Panc1 (cell line): Measurements from ENCODE around the gene MS4A18. TPM values are rescaled to one million over a fixed set of nuclear protein-coding genes. Genes with fewer than 3 reads are reported as not detected.
A peak's percentile ranks its signal among the peaks of the same experiment; 100 is the strongest.
"Not testable (repeated sequence)": the region's sequence is repeated elsewhere in the genome, so short reads cannot be mapped to it uniquely, and the experiment has no call there.

ENCODE experiments used
- ATAC-seq: fragments of 200-7000 bp; cut with Tn5 transposase; 2 replicates; pipeline ENCODE4 v1.9.1; 2020; ENCODE audit warnings: mild to moderate bottlenecking, moderate library complexity
- BruUV-seq: library from RNA; stranded (reverse); fragments of 400-500 nt; replicated peaks from 2 replicates; lab custom pipeline; 2021; lab: Mats Ljungman, UMichigan
- CTCF ChIA-PET: fragments of 300-600 bp; sonication (Branson Sonifier 250); formaldehyde crosslinking; loops from one replicate; lab custom pipeline; 2022; ENCODE audit warnings: antibody characterized with exemption; lab: Charles Lee
- POLR2A ChIA-PET: fragments of 300-600 bp; sonication (Branson Sonifier 250); formaldehyde crosslinking; loops from one replicate; lab custom pipeline; 2022; ENCODE audit warnings: antibody characterized with exemption; lab: Charles Lee
- DNase-seq: peaks from one replicate; pipeline ENCODE4 v3.0.0-alpha.2; 2010; ENCODE audit warnings: low read depth, low spot score
- H3K27ac ChIP-seq: 2 replicates; pipeline ENCODE4 v1.5.1; 2011; ENCODE audit warnings: mild to moderate bottlenecking, low read length, inconsistent platforms
- H3K27me3 ChIP-seq: fragments of 200-500 bp; sonication (Bioruptor generic); 2 replicates; pipeline ENCODE4 v1.6.0; 2014; ENCODE audit warnings: low read length, inconsistent platforms; ENCODE audit not compliant: control insufficient read depth, insufficient read depth
- H3K36me3 ChIP-seq: fragments of 200-500 bp; sonication (Bioruptor generic); 2 replicates; pipeline ENCODE4 v1.5.1; 2014; ENCODE audit warnings: inconsistent platforms, mild to moderate bottlenecking, low read length, moderate library complexity; ENCODE audit not compliant: control insufficient read depth, insufficient read depth
- H3K4me1 ChIP-seq: 2 replicates; pipeline ENCODE4 v1.5.1; 2011; ENCODE audit warnings: inconsistent platforms, mild to moderate bottlenecking, low read length, moderate library complexity; ENCODE audit not compliant: control insufficient read depth, insufficient read depth
- H3K4me3 ChIP-seq, 2 experiments: 2 replicates each; pipeline ENCODE4 v1.5.1; 2011 to 2012; ENCODE audit warnings: low read depth in 2 of 2, low read length in 2 of 2, mild to moderate bottlenecking in 2 of 2, inconsistent platforms in 1 of 2, moderate library complexity in 1 of 2
- H3K9me3 ChIP-seq: fragments of 200-500 bp; sonication (Bioruptor generic); 2 replicates; pipeline ENCODE4 v1.5.1; 2014; ENCODE audit warnings: low read depth, mild to moderate bottlenecking, inconsistent platforms, low read length, moderate library complexity; ENCODE audit not compliant: control insufficient read depth, insufficient read depth
- POLR2AphosphoS5 ChIP-seq: IDR thresholded peaks from 2 replicates; pipeline ENCODE4 v1.6.1; 2012; ENCODE audit warnings: mild to moderate bottlenecking, low read depth, low read length, moderate library complexity
- SIN3A ChIP-seq: IDR thresholded peaks from 2 replicates; pipeline ENCODE4 v1.6.1; 2012; ENCODE audit warnings: low read depth, mild to moderate bottlenecking, low read length, moderate library complexity, borderline replicate concordance; ENCODE audit not compliant: insufficient read depth
- TCF7L2 ChIP-seq: IDR thresholded peaks from 2 replicates; pipeline ENCODE4 v1.6.1; 2011; ENCODE audit warnings: mild to moderate bottlenecking, low read depth, low read length, inconsistent platforms
- in situ Hi-C: cut with HindIII; loops from 2 replicates; pipeline ENCODE4 v1.10.0; 2016; ENCODE audit warnings: low sequenced_read_pairs, low pct_unique_long_range_greater_than_20kb
- intact Hi-C: fragments of 100-400 bp; cut with micrococcal nuclease; formaldehyde crosslinking; loops from one replicate; pipeline ENCODE4 v1.10.0; 2022; ENCODE audit not compliant: unreplicated experiment
- total RNA-seq: library from RNA; stranded (reverse); gene quantifications from one replicate; pipeline ENCODE4 v1.2.1, GENCODE V29; 2021; ENCODE audit not compliant: unreplicated experiment
- TF ChIP-seq, protein P1 (sequence below): fragments of 450-650 bp; IDR thresholded peaks from 2 replicates; pipeline ENCODE4 v1.5.1; 2017; ENCODE audit warnings: mild to moderate bottlenecking
- TF ChIP-seq, protein P2 (sequence below), 2 experiments: IDR thresholded peaks; 2 replicates each; pipeline ENCODE4 v1.6.1; 2011 to 2012; ENCODE audit warnings: low read depth in 2 of 2, control low read depth in 1 of 2, low read length in 1 of 2, mild to moderate bottlenecking in 1 of 2, moderate library complexity in 1 of 2; ENCODE audit not compliant: insufficient read depth in 1 of 2

MS4A18 gene
- total RNA-seq, 1 experiment from 2014 or later = not detected

DNA sequence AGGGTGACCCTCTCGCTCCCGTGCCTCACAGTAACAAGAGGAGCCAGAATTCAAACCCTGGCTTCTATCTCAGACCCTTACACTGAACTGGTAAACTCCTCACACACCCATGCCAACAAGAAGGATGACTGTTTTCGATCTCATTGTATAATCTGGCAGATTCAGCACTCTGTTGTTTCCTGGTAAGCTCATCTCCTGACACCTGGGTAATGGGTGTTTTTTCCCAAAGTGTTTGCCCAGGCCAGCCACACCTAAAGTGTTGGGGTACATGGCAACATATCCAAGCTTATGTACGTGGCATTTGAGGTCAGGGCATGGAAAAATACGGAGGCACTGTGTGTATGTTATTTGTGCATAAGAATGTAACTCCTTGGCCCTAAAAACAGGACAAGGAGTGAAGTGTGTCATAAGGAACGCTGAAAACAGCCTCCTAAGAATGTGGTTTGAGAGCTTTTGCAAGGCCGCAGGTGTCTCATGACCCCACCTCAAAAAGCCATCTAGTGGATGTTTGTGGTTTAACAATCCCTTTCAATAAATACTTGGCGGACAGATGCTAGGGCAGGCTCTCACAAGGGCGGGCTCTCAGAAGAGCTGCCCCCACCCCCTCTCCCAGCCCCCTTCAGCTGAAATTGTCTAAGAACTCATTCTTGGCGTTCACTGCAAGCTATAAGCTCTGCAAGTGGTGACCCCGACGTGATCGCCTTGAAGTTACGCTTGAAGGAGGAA, 31.9 kb downstream of the MS4A18 start, which contains the start of gene MS4A15:
TSS of gene MS4A15 (plus strand) at position 561 of the 726 bp plus-strand sequence. CDS start 6,867 bp downstream, outside the sequence.
- no peaks in the 10 kb centered on the region for H3K36me3 ChIP-seq
- CTCF ChIA-PET = interaction anchor here (0.7 to 1.2 kb wide), 2 partner anchors 99 to 1605 kb away, joined by 3 to 4 read pairs; no protein-coding TSS in a partner anchor
- ATAC-seq (peak; percentile 82), DNase-seq (no peak)
- TF ChIP-seq, protein P1, sequence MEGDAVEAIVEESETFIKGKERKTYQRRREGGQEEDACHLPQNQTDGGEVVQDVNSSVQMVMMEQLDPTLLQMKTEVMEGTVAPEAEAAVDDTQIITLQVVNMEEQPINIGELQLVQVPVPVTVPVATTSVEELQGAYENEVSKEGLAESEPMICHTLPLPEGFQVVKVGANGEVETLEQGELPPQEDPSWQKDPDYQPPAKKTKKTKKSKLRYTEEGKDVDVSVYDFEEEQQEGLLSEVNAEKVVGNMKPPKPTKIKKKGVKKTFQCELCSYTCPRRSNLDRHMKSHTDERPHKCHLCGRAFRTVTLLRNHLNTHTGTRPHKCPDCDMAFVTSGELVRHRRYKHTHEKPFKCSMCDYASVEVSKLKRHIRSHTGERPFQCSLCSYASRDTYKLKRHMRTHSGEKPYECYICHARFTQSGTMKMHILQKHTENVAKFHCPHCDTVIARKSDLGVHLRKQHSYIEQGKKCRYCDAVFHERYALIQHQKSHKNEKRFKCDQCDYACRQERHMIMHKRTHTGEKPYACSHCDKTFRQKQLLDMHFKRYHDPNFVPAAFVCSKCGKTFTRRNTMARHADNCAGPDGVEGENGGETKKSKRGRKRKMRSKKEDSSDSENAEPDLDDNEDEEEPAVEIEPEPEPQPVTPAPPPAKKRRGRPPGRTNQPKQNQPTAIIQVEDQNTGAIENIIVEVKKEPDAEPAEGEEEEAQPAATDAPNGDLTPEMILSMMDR = peak; percentile 80
- no peak for TF ChIP-seq POLR2AphosphoS5
- no peak for TF ChIP-seq TCF7L2
- TF ChIP-seq SIN3A = no peak
- TF ChIP-seq, protein P2, sequence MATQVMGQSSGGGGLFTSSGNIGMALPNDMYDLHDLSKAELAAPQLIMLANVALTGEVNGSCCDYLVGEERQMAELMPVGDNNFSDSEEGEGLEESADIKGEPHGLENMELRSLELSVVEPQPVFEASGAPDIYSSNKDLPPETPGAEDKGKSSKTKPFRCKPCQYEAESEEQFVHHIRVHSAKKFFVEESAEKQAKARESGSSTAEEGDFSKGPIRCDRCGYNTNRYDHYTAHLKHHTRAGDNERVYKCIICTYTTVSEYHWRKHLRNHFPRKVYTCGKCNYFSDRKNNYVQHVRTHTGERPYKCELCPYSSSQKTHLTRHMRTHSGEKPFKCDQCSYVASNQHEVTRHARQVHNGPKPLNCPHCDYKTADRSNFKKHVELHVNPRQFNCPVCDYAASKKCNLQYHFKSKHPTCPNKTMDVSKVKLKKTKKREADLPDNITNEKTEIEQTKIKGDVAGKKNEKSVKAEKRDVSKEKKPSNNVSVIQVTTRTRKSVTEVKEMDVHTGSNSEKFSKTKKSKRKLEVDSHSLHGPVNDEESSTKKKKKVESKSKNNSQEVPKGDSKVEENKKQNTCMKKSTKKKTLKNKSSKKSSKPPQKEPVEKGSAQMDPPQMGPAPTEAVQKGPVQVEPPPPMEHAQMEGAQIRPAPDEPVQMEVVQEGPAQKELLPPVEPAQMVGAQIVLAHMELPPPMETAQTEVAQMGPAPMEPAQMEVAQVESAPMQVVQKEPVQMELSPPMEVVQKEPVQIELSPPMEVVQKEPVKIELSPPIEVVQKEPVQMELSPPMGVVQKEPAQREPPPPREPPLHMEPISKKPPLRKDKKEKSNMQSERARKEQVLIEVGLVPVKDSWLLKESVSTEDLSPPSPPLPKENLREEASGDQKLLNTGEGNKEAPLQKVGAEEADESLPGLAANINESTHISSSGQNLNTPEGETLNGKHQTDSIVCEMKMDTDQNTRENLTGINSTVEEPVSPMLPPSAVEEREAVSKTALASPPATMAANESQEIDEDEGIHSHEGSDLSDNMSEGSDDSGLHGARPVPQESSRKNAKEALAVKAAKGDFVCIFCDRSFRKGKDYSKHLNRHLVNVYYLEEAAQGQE (IDR thresholded peaks at IDR 0.05; ENCODE audit: insufficient read depth in 1 of 2, low read depth in 2 of 2, low read length in 1 of 2) = no peak
- no peak within 1 kb of the TSS for H3K27ac ChIP-seq
- in situ Hi-C loops = no loop called here
- H3K9me3 ChIP-seq = no peaks in the 10 kb centered on the region
- intact Hi-C loops = loop anchor here (10.0 kb wide), 1 partner anchor 492 kb away; no protein-coding TSS in a partner anchor
- BruUV-seq = no TSS peak
- POLR2A ChIA-PET = no interaction called here
- H3K27me3 ChIP-seq = peaks cover 15% of the 10 kb centered on the region
- no peaks in the 10 kb centered on the region for H3K4me1 ChIP-seq
- no peak within 1 kb of the TSS for H3K4me3 ChIP-seq

DNA sequence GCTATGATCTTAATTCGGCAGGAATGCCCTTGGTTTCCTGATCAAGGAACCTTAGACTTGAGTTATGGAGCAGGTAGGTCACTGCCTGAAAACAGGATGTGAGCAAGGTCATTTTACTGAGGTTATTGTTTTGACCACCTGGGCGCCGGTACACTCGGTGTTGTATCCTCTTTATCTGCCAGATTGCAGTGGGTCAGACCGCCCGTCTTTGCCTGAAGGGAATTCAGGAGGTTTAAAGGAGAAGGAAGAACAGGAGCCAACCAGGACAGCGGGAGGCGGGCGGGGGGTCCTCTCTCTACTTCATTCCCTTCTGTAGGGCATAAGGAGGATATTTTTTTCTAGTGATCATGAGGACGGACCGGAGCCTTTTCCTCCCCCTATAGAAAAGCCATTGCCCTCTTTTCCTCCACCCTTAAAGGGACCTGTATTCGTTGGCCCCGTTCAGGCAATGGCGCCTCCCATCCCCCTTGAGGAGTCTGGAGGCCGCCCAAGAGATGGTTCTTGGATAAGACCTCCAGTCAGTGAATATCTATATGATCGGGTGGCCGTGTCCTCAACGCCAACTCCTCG, 32.8 kb downstream of the MS4A18 start:
- no peaks in the 10 kb centered on the region for H3K36me3 ChIP-seq
- ATAC-seq (no peak), DNase-seq (no peak)
- H3K9me3 ChIP-seq = no peaks in the 10 kb centered on the region
- intact Hi-C loops = loop anchor here (10.0 kb wide), 1 partner anchor 493 kb away; no protein-coding TSS in a partner anchor
- H3K27ac ChIP-seq = no peak overlapping the region
- H3K4me3 ChIP-seq = no peak overlapping the region
- no TSS peak for BruUV-seq
- TF ChIP-seq POLR2AphosphoS5 = no peak
- no peak for TF ChIP-seq SIN3A
- no peak for TF ChIP-seq TCF7L2
- TF ChIP-seq, protein P2 (IDR thresholded peaks at IDR 0.05; ENCODE audit: insufficient read depth in 1 of 2, low read depth in 2 of 2, low read length in 1 of 2) = no peak
- TF ChIP-seq, protein P1 = no peak
- H3K27me3 ChIP-seq = peaks cover 18% of the 10 kb centered on the region
- ChIA-PET CTCF (interaction anchor here (0.5 to 1.2 kb wide), 3 partner anchors 36 to 1604 kb away, joined by 3 to 4 read pairs (median 3); no protein-coding TSS in a partner anchor), POLR2A (no interaction called here)
- no peaks in the 10 kb centered on the region for H3K4me1 ChIP-seq
- in situ Hi-C loops = no loop called here

- in situ Hi-C loops, POLR2A ChIA-PET, ATAC-seq, H3K4me3 ChIP-seq, H3K9me3 ChIP-seq, BruUV-seq, CTCF ChIA-PET, DNase-seq, H3K27ac ChIP-seq, H3K4me1 ChIP-seq, H3K36me3 ChIP-seq: not testable (repeated sequence)
- H3K27me3 ChIP-seq = peaks cover 18% of the 10 kb centered on the region
- intact Hi-C loops = loop anchor here (10.0 kb wide), 1 partner anchor 494 kb away; no protein-coding TSS in a partner anchor
Observed at GRCh38 chr11:60758671-60759070, 34.2 kb downstream of the MS4A18 start.
